Lung (tissue), 12 donors: ENCODE data around the gene DISC1. TPM values are rescaled to one million over a fixed set of nuclear protein-coding genes. Genes with fewer than 3 reads are reported as not detected.
"Not testable (repeated sequence)": the region's sequence is repeated elsewhere in the genome, so short reads cannot be mapped to it uniquely, and the experiment has no call there.

Experiments used
- ATAC-seq: fragments of 200-7000 bp; cut with Tn5 transposase; one replicate; pipeline ENCODE4 v1.9.1; 2020; ENCODE audit warnings: moderate number of reproducible peaks; ENCODE audit not compliant: insufficient read depth, low FRiP score
- DNase-seq, 3 donors: peaks; one replicate each; pipeline ENCODE4 v3.0.0-alpha.2; 2013 to 2017
- H3K27ac ChIP-seq, 2 donors: one replicate each; pipeline ENCODE4 v1.5.1; 2013; ENCODE audit warnings: mild to moderate bottlenecking in 2 of 2, moderate library complexity in 2 of 2, control low read depth in 1 of 2, inconsistent platforms in 1 of 2, low read depth in 1 of 2, low read length in 1 of 2
- H3K27me3 ChIP-seq, 3 donors: one replicate each; pipeline ENCODE4 v1.5.1; 2013; ENCODE audit warnings: low read length in 2 of 3; ENCODE audit not compliant: control insufficient read depth in 3 of 3, insufficient read depth in 3 of 3
- H3K36me3 ChIP-seq, 4 donors: one replicate each; pipeline ENCODE4 v1.5.1; 2013; ENCODE audit warnings: low read length in 4 of 4, mild to moderate bottlenecking in 1 of 4, moderate library complexity in 1 of 4; ENCODE audit not compliant: control insufficient read depth in 4 of 4, insufficient read depth in 4 of 4
- H3K4me1 ChIP-seq, 5 donors: one replicate each; pipeline ENCODE4 v1.5.1; 2013; ENCODE audit warnings: low read length in 5 of 5, mild to moderate bottlenecking in 2 of 5, moderate library complexity in 1 of 5; ENCODE audit not compliant: control insufficient read depth in 5 of 5, insufficient read depth in 5 of 5
- H3K4me3 ChIP-seq: one replicate; pipeline ENCODE4 v1.5.1; 2013; ENCODE audit warnings: mild to moderate bottlenecking, control low read depth, moderate library complexity
- H3K9ac ChIP-seq, 2 donors: one replicate each; pipeline ENCODE4 v1.5.1; 2013; ENCODE audit warnings: low read length in 2 of 2, control low read depth in 1 of 2; ENCODE audit not compliant: insufficient read depth in 1 of 2
- H3K9me3 ChIP-seq, 4 donors: one replicate each; pipeline ENCODE4 v1.5.1; 2013; ENCODE audit warnings: low read length in 3 of 4, mild to moderate bottlenecking in 1 of 4, moderate library complexity in 1 of 4; ENCODE audit not compliant: control insufficient read depth in 4 of 4, insufficient read depth in 3 of 4
- CTCF ChIP-seq: IDR thresholded peaks from 2 replicates; pipeline ENCODE4 v1.5.1; 2012; ENCODE audit warnings: mild to moderate bottlenecking; ENCODE audit errors: control extremely low read depth, extremely low read depth
- WGBS, 2 donors: extraction: QIAGEN DNeasy Blood & Tissue Kit; methylation state at CpG; one replicate each; pipeline ENCODE4 v1.1.7; 2013; 5-methylcytosine and 5-hydroxymethylcytosine counted together
- polyA plus RNA-seq, 2 donors: library from polyadenylated mRNA; stranded (reverse); fragments of 200-250 nt; gene quantifications; one replicate each; pipeline ENCODE4 v1.2.1, GENCODE V29; 2013
- total RNA-seq, 2 donors: library from RNA; depleted of rRNA in 1 of 2; stranded (reverse); fragments of >200 nt in 1 of 2; gene quantifications; one replicate each; pipeline ENCODE4 v1.2.1, GENCODE V29; 2014 to 2021
- donor health status: control.
- donor health status: control.
- donor health status: Bipolar disorder and iron deficiency.
- donor health status: healthy.
- donor health status: DM: yes; HTN: yes; CAD: no.

DISC1 gene
- total and polyA plus RNA-seq, 4 donors, result 0.98 to 32.9 (median 6.1) TPM

- Histone ChIP-seq H3K9me3 (no peaks in the 10 kb centered on the region), H3K4me1 (no peaks in the 10 kb centered on the region)
Observed at GRCh38 chr1:231959225-231959884, 332.8 kb downstream of the DISC1 start.

GRCh38 chr1:231961801-231962200 is 335.2 kb downstream of the DISC1 start:
- not testable (repeated sequence) for DNase-seq

More at GRCh38 chr1:231959225-231959884, 332.8 kb downstream of the DISC1 start:
- Histone ChIP-seq H3K9ac (no peak overlapping the region), H3K4me3 (no peak overlapping the region), H3K27ac (no peak overlapping the region), H3K27me3 (no peaks in the 10 kb centered on the region), H3K36me3 (peaks cover 0 to 4% (median 0%) of the 10 kb centered on the region in 4 donors)
- 95 to 96% methylated on average over 6 of the region's 6 CpGs for WGBS, 2 donors
- ATAC-seq (no peak), DNase-seq (no peak)
- TF ChIP-seq CTCF, result no peak

GRCh38 chr1:231962636-231963035 is 336.0 kb downstream of the DISC1 start:
- no peaks in the 10 kb centered on the region for H3K9me3 ChIP-seq
- H3K4me3 ChIP-seq, result no peak overlapping the region
- H3K4me1 ChIP-seq, result no peaks in the 10 kb centered on the region
- no peak for DNase-seq
- 97 to 100% methylated on average over 2 of the region's 2 CpGs for WGBS, 2 donors
- H3K36me3 ChIP-seq, result peaks cover 0 to 4% (median under 1%) of the 10 kb centered on the region in 4 donors
- H3K27ac ChIP-seq, result no peak overlapping the region
- no peak for ATAC-seq
- H3K9ac ChIP-seq, result no peak overlapping the region
- no peak for TF ChIP-seq CTCF
- H3K27me3 ChIP-seq, result no peaks in the 10 kb centered on the region

More at GRCh38 chr1:231961801-231962200, 335.2 kb downstream of the DISC1 start:
- not testable (repeated sequence) for H3K4me1 ChIP-seq, ATAC-seq, H3K9me3 ChIP-seq, H3K4me3 ChIP-seq, H3K36me3 ChIP-seq, H3K9ac ChIP-seq, H3K27me3 ChIP-seq, H3K27ac ChIP-seq
- WGBS, 2 donors, result 89 to 97% methylated on average over 1 of the region's 1 CpG

GRCh38 chr1:231964241-231964640 is 337.7 kb downstream of the DISC1 start:
- ATAC-seq, result no peak
- Histone ChIP-seq H3K27me3 (no peaks in the 10 kb centered on the region), H3K27ac (no peak overlapping the region), H3K36me3 (peaks cover 0 to 4% (median under 1%) of the 10 kb centered on the region in 4 donors), H3K9me3 (no peaks in the 10 kb centered on the region), H3K4me1 (no peaks in the 10 kb centered on the region), H3K4me3 (no peak overlapping the region), H3K9ac (no peak overlapping the region)
- no peak for DNase-seq
- 84 to 92% methylated on average over 2 of the region's 2 CpGs for WGBS, 2 donors
- no peak for TF ChIP-seq CTCF
